Central memory CD4-positive, alpha-beta T cell (primary cell): ENCODE results near the gene PAH.

Source experiments
- DNase-seq: peaks from one replicate; pipeline ENCODE4 v3.0.0; 2022

PAH gene

DNA sequence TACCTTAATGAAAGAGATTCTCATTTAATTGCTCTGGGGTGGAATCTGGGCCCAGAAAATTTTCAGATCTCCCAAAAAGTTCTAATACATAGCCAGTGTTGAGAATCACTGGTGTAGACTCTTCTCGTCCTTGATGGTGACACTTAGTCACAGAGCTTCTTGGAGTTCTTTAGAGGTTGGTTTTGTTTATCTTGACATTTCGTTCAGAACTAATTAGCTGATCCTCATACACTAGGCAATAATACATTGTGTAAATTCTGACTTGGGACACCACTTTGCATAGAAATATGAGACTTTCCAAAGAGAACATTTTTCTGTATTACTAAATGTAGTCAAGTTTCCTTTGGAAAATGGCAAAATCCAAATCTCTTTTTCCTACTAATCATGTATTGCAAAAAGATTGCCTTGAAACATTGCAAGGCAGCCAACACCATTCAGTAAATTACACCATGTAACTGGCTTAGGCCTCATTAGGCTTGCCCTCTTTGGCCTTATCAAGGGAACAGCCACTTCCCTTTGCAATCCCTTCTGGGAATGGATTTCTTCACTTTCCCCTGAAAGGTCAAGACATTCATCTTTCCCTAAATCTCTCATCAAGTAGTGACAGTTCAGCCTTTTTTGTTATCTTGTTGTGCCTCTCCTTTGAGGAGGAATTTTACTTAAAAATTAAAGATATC, 102.2 kb downstream of the PAH start:
- DNase-seq, result no peak

DNA sequence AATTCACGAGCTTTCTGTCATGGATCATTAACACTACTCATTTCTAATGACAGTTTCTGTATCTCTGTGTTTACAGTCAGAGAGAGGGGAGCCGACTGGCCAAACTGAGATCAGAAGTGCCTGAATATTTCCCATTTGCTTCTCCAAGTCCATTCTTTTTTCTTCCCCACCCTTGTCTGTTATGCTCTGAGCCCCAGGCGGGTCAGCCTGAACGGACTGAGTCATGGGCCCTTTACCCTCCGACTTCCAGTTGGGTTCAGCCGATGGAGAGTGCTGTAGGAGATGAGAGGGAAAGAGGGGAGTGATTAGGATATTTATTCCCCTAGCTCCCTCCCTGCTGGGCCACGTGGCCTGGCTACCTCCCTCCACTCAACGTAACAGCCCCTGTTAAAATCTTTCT, 104.7 kb downstream of the PAH start:
- no peak for DNase-seq

DNA sequence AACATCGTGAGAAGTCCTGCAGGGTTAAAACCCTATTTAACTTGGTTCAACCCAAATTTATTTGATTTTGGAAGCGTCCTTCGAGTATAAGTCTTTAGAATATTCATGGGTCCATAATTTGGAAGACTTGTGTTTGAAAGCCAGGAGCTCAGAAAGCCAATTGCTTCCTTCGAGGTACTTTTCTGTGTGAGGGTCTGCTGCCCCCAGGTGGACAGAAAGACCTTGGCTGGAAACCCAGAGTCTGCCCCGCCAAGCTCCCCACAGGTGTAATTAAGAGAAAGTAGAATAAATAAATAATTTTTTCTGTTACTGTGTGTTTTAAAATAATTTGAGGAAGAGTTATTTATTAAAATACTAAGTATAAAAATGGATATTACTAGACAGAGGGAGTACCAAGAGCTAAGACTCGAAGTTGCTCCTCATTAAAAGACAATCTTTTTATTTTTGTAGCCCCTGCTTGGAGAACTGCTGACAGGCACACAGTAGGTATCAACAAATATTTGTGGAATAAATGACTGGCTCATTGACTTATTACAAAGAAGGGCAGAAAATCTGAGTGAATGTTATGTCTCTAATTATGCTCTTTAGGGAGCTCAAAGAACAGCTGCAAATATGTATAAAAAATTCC, 105.8 kb downstream of the PAH start:
- no peak for DNase-seq

DNA sequence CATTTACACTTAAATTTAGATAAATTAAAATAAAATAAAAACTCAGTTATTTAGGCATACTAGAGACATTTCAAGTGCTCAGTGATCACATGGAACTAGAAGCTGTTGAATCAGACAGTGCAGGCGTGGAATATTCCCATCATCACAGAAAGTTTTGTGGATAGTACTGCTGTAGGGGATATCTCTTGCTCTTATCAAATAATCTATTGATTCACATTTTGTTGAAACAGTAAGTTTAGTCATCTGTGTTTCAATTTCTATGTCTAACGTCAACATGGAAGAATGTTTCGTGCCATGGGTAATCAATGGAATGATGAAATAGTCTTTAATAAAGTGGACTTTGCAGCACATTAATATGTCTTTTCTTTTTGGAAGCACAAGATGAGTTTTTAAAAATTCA, 108.6 kb downstream of the PAH start:
- DNase-seq, result no peak

DNA sequence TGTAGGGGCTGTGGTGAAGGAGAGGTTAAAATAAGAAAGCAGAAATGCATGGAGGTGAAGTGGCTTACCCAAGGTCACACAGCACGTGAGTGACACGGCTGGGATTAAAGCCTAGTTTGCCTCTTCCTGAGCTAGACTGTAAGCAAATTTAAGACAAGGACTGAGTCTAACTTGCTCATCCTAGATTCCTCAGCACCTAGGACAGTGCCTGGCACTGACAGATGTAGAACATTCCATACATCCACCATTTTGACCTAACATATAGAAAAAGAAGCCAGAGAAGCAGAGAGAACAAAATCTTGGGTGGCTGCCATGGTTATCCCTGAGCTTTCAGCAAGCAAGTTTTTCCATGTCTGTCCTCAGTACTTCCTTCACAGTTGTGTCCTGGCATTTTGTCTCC, 110.5 kb downstream of the PAH start:
- no peak for DNase-seq

DNA sequence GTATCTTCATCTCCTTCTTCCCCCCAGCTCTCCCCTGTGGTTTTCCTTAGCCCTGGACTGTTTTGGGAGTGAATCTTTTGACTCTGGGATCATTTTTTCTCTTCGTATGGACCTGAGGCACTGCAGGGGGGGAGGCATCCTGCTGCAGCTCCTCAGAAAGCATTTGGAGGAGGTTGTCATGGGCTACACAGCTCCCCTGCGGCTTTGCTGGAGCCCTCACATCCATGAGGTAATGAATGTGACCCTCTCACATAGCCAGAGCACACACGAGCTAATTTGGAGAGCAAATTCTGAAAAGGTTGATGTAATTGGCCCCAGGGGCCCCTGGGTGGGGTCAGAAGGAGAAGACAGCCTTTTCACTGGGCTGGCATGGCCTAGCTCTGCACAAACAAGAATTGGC, 110.9 kb downstream of the PAH start:
- DNase-seq, result no peak

DNA sequence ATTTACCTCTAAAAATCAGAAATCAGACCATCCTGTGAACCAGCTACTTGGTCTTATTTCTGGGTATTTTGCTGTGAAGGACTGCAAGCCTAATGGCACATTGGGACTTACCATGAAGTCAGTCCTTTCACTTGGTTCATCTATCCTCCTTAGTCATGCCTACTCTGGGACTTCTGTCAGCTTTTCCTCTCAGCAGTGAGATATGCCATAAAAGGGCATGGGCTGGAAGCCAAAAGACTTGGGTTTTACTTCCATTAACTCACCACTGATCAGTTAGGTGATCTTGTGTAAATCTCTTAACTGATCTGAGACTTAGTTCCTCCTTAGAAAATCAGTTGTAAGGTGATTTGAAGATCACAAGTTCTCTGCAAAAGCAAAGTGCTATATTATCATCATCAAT, 116.5 kb downstream of the PAH start:
- no peak for DNase-seq

DNA sequence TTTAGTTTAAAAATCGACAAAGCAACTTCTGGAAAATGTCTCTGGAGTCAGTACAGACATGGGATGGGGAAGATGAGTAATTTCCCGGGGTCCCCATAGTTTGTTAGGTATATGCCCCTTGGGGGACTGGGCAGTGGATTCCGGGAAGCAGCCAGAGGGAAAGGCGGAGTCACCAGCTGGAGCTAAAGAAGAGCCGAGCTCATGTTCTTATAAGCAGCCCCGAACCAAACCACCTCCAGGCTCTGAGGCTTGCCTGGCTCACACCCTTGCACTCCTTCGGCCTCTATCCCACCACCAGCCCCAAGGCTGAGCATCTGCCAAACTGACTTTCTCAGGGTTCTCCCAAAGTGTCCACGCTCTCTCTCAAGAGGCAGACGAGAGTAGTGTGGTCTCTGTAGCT, 117.8 kb downstream of the PAH start:
- no peak for DNase-seq

DNA sequence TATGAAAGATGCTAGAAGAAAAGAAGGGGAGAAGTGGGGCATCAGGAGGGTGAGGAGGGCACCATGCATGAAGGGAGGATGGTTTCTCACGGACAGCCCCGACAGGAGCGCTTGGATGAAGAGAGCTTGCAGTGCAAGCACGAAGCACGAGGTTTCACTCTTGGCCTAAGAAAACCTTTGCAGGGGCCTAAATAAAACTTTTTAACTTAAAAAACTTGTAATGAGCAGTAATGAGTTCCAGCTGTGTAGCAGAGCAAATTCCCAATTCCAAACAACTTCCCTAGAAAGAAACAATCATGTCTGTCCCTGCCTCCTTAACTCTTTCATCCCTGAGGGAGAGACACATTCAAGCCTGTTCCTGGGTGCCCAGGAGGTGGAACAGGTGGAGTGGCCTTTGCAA, 119.5 kb downstream of the PAH start:
- DNase-seq, result no peak

DNA sequence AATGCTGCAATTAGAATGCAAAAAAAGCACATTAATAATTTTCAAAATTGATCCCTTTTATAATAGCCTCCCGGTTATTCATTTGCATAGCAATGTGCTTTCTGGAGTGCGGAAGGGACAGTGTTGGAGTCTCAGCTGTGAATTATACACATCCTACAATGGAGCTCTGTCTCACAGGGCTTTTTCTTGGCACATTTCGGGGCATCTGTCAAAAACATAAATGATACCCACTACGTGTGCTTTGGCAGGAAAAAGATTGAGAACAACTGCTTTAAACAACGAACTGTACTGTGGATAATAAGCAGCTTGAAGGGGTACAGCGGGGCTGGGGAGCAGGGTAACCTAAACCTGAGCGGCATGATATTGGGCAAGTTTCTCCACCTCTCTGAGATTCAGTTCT, 123.1 kb downstream of the PAH start:
- DNase-seq, result no peak
